Immature natural killer cell (primary cell): ENCODE results near the gene CHIT1. TPM values are rescaled to one million over a fixed set of nuclear protein-coding genes. Genes with fewer than 3 reads are reported as not detected.

ENCODE experiments used
- DNase-seq, 3 donors: peaks; one replicate each; pipeline ENCODE4 v3.0.0; 2022; ENCODE audit warnings: mixed read lengths in 1 of 3
- H3K27ac Mint-ChIP-seq, 6 donors: one replicate each; pipeline ENCODE4 v1.8.0; 2020; ENCODE audit warnings: mixed read lengths in 6 of 6, mild to moderate bottlenecking in 5 of 6, inconsistent platforms in 4 of 6, moderate library complexity in 3 of 6
- H3K27me3 Mint-ChIP-seq, 3 donors: one replicate each; pipeline ENCODE4 v1.8.0; 2020 to 2021; ENCODE audit warnings: low read depth in 3 of 3, mild to moderate bottlenecking in 3 of 3, mixed read lengths in 3 of 3, moderate library complexity in 3 of 3, inconsistent platforms in 1 of 3
- H3K36me3 Mint-ChIP-seq, 3 donors: one replicate each; pipeline ENCODE4 v1.8.0; 2020; ENCODE audit warnings: mixed read lengths in 3 of 3, inconsistent platforms in 2 of 3, mild to moderate bottlenecking in 2 of 3
- H3K4me1 Mint-ChIP-seq, 2 donors: one replicate each; pipeline ENCODE4 v1.8.0; 2020; ENCODE audit warnings: inconsistent platforms in 2 of 2, mild to moderate bottlenecking in 2 of 2, mixed read lengths in 2 of 2, moderate library complexity in 1 of 2
- H3K4me3 Mint-ChIP-seq, 5 donors: one replicate each; pipeline ENCODE4 v1.8.0; 2020; ENCODE audit warnings: mild to moderate bottlenecking in 5 of 5, mixed read lengths in 5 of 5, inconsistent platforms in 3 of 5, moderate library complexity in 3 of 5
- H3K9me3 Mint-ChIP-seq, 6 donors: one replicate each; pipeline ENCODE4 v1.8.0; 2020; ENCODE audit warnings: mild to moderate bottlenecking in 6 of 6, mixed read lengths in 6 of 6, inconsistent platforms in 4 of 6, moderate library complexity in 3 of 6
- polyA plus RNA-seq, 3 donors: library from polyadenylated mRNA; unstranded; fragments of 300-500 nt; fragmentation: Illumina TruSeq; gene quantifications; one replicate each; pipeline ENCODE4 v1.2.3, GENCODE V29; 2021

CHIT1 gene
- polyA plus RNA-seq, 3 donors from 2014 or later, result not detected

DNA sequence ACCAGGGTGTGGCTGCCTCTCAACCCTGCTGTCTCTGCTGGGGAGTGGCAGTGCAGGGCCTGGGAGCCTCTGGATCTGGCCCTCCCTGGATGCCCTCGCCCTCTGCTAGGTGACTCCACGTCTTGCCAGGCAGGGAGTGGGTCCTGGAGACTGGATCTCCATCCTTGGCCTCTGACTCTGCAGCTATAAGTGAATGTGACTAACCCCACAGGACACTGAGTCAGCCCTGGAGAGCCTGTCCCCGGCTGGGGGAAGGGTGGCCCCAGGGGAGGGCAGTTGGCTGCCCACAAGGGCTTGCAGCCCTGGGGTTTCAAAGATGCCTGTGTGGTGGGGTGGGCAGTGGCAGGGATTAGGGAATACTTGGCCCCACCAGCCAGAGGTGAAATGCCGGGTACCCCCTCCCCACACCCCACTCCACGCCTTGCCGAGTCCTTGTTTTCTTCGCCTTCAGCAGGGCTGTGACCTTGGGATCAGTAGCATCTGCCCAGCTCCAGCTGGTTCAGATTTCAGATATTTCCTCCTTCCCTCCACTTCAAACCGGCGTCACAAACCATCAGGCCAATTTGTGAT lies 51.9 kb downstream of the CHIT1 start:
- Mint-ChIP-seq H3K4me1 (no peaks in the 10 kb centered on the region), H3K27me3 (peaks cover 2 to 5% (median 3%) of the 10 kb centered on the region in 3 donors), H3K9me3 (no peaks in the 10 kb centered on the region), H3K27ac (no peak overlapping the region), H3K36me3 (no peaks in the 10 kb centered on the region), H3K4me3 (no peak overlapping the region)
- no peak for DNase-seq

DNA sequence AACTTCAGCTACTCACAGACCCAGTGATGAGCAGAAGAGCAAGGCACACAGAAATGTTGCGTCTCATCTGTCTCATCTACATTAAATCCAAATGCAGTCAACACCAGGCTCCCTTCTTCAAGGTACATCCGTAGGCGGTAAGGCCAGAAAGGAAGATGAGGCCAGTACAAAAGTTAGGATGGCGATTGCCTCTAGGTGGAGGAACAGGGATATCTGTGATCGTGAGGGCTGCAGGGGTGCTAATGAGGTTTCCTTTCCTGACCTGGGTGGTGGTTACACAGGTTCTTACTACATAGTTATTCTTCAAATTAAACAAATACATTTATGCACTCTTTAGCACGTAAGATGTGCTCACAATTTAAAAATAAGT lies 52.5 kb downstream of the CHIT1 start:
- no peaks in the 10 kb centered on the region for H3K9me3 Mint-ChIP-seq
- no peak overlapping the region for H3K4me3 Mint-ChIP-seq
- H3K27ac Mint-ChIP-seq, result no peak overlapping the region
- no peak for DNase-seq
- peaks cover 2 to 5% (median 2%) of the 10 kb centered on the region in 3 donors for H3K27me3 Mint-ChIP-seq
- H3K4me1 Mint-ChIP-seq, result no peaks in the 10 kb centered on the region
- no peaks in the 10 kb centered on the region for H3K36me3 Mint-ChIP-seq

DNA sequence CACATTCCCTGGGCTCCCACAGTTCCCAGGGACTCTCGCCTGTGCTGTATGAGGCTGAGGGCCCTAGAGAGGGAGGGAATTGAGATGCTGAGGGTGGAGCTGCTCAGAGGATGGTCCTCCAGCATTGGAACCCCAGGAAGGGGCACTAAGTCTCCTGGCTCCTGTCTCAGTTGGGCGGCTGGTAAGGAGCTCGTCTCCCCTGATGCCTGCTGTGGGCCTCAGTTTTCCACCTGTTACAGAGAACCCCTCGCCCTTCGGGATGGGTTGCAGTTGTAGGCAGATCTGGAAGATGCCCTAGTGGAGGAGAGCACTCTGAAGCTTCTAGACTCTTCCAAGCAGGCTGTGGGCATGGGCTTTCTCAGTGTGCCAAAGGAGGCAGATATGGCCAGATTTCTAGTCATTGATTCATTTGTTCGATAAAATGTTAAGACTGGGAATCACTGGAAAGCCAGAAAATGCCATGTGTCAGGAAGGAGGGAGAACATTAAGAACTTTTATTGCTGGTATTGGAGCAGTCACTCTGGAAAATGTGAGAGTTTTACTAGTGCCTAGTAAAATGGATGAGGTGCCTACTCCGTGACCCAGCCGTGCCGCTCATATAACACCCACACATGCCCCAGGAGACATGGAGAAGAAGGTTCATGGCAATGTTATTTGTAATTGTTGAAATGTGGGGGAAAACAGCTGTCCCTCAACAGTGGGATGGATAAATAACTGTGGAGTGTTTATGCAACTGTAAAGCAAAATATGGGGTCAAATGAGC lies 53.0 kb downstream of the CHIT1 start:
- Mint-ChIP-seq H3K9me3 (no peaks in the 10 kb centered on the region), H3K4me3 (no peak overlapping the region), H3K36me3 (no peaks in the 10 kb centered on the region), H3K27me3 (peaks cover 1 to 5% (median 2%) of the 10 kb centered on the region in 3 donors), H3K4me1 (no peaks in the 10 kb centered on the region), H3K27ac (no peak overlapping the region)
- no peak for DNase-seq

DNA sequence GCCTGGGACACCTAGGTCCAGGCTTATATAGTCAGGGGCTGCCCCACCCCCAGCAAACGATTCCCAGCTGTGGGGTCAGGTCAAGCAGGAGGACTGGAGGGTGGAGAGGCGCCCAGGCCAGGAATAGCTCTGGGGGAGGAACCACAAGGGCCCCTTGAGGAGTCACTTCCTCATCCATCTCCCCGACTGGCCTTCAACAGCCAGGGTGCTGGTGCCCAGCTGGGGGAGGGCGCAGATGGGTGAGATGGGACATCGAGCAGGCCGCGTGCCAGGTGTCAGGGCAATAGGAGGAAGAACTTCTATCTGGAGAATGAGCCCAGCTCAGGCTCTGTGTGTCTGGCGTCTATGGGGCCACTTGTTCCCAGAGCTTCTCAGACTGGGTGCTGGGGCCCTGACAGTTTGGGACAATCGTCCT lies 53.6 kb downstream of the CHIT1 start:
- no peaks in the 10 kb centered on the region for H3K9me3 Mint-ChIP-seq
- no peak for DNase-seq
- no peak overlapping the region for H3K27ac Mint-ChIP-seq
- no peaks in the 10 kb centered on the region for H3K36me3 Mint-ChIP-seq
- no peaks in the 10 kb centered on the region for H3K4me1 Mint-ChIP-seq
- H3K4me3 Mint-ChIP-seq, result no peak overlapping the region
- H3K27me3 Mint-ChIP-seq, result peaks cover 1 to 5% (median 2%) of the 10 kb centered on the region in 3 donors

DNA sequence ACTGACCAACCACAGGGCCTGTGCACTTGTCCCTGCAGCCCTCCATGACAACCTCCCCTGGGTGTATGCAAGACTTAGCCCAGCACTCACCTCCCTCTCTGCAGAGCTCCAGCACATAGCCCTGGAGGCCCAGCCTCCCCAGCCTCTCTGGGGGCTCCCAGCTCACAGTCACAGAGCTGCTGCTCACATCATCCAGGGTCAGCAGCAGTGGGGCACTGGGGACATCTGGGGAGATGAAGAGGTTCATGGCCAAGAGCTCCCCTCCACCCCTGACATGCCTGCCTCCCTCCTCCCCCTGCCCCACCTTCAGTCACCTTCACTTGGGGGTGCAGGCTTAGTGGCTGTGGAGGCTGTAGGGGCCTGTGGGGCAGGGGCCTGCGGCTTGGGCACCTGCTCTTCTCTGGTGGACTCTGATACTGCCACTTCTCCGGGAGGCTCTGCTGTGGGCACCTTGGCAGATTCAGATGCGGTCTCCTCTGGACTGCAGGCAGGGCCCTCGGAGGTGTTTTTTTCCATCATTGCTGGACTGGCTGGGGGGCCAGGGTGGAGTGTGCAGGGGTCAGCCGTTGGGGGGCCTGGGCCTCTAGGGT lies 54.1 kb downstream of the CHIT1 start, which contains the start of gene MYBPH:
MYBPH (minus strand) TSS at position 590 of the 590 bp plus-strand sequence; CDS start at position 519, 71 bp downstream.
- H3K27ac Mint-ChIP-seq, result no peak within 1 kb of the TSS
- no peaks in the 10 kb centered on the region for H3K4me1 Mint-ChIP-seq
- DNase-seq, result no peak
- H3K27me3 Mint-ChIP-seq, result peaks cover 1 to 5% (median 3%) of the 10 kb centered on the region in 3 donors
- no peaks in the 10 kb centered on the region for H3K36me3 Mint-ChIP-seq
- H3K4me3 Mint-ChIP-seq, result no peak within 1 kb of the TSS
- H3K9me3 Mint-ChIP-seq, result no peaks in the 10 kb centered on the region

DNA sequence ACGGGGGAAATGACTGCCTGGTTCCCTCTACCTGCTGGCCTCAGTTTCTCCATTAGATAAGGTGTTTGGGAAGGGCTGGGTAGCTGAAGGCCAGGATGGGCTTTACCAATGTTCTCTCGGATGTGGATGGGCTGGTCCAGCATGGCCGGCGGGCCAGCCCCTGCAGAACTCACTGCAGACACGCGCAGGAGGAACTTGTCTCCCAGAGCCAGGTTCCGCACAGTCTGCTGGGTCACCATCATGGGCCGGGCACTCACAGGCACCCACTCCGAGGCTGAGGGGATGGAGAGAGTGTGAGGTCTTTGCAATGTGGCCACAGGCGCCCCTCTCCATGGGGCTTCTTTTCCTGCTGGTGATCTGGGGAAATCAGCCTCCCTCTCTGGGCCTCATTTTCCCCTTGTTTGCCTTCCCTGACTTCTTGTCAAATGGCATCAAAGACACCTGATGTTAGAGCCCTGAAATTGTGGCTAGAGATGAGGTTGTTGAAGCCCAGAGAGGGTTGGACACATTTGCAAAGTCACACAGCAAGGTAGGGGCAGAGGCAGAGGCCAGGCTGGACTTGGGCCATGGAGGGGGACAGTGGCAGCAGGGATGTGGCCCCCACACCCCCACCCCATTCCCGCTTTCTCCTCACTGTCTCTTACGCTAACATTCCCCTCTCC lies 55.0 kb downstream of the CHIT1 start:
- Mint-ChIP-seq H3K27me3 (peaks cover 1 to 5% (median 3%) of the 10 kb centered on the region in 3 donors), H3K9me3 (no peaks in the 10 kb centered on the region), H3K27ac (no peak overlapping the region)

DNA sequence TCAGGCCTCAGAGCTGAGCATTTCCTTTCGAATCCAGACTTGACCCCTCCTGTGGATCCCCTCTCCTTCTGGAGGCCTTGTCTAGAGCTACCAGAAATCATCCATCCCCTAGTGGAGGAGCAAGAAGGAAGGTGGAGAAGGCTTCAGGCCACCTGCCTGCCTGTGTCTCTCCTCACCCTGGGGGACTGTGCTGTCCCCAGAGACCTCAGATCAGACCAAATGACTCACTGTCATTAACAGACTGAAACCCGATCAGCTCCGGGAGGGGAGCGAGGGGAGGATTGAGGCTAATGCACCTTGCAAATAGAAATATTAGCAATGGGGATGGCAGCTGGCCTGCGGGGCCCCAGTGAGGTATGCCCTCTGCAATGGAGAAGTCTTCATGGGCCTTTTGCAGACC lies 55.9 kb downstream of the CHIT1 start:
- no peaks in the 10 kb centered on the region for H3K36me3 Mint-ChIP-seq
- peaks cover 0 to 5% (median 3%) of the 10 kb centered on the region in 3 donors for H3K27me3 Mint-ChIP-seq
- no peak for DNase-seq
- no peak overlapping the region for H3K27ac Mint-ChIP-seq
- no peaks in the 10 kb centered on the region for H3K9me3 Mint-ChIP-seq
- no peaks in the 10 kb centered on the region for H3K4me1 Mint-ChIP-seq
- H3K4me3 Mint-ChIP-seq, result no peak overlapping the region

More for the DNA sequence above, 55.0 kb downstream of the CHIT1 start:
- no peaks in the 10 kb centered on the region for H3K4me1 Mint-ChIP-seq
- no peak for DNase-seq
- no peak overlapping the region for H3K4me3 Mint-ChIP-seq
- no peaks in the 10 kb centered on the region for H3K36me3 Mint-ChIP-seq

DNA sequence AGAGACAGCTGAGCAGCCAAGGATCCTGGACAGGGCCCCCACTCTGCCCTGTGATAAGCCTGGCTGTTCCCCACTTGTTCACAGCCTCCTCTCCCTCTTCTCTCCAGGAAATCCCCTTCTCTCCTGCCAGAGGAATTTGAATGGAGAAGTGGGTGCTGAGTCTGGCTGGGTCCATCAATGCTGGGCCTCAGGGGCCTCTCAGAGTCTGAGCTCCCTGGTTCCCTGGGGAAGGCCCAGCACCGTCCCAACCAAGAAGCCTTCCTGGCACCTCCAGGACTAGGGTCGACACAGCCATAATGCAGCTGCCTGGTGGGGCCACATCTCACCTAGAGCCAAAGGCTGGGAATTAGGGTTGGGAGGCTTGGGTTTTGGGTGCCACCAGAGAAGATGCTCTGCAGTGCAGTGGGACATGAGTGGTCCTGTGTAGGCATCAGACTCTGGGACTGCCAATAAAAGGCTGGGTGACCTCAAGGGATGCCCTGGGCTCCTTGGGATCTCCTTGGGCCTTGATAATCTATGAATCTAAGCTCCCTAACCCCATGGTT lies 56.4 kb downstream of the CHIT1 start:
- H3K27me3 Mint-ChIP-seq, result peaks cover 0 to 5% (median 3%) of the 10 kb centered on the region in 3 donors
- H3K4me1 Mint-ChIP-seq, result no peaks in the 10 kb centered on the region
- no peak overlapping the region for H3K4me3 Mint-ChIP-seq
- H3K36me3 Mint-ChIP-seq, result no peaks in the 10 kb centered on the region
- H3K27ac Mint-ChIP-seq, result no peak overlapping the region
- no peaks in the 10 kb centered on the region for H3K9me3 Mint-ChIP-seq
- DNase-seq, result no peak

DNA sequence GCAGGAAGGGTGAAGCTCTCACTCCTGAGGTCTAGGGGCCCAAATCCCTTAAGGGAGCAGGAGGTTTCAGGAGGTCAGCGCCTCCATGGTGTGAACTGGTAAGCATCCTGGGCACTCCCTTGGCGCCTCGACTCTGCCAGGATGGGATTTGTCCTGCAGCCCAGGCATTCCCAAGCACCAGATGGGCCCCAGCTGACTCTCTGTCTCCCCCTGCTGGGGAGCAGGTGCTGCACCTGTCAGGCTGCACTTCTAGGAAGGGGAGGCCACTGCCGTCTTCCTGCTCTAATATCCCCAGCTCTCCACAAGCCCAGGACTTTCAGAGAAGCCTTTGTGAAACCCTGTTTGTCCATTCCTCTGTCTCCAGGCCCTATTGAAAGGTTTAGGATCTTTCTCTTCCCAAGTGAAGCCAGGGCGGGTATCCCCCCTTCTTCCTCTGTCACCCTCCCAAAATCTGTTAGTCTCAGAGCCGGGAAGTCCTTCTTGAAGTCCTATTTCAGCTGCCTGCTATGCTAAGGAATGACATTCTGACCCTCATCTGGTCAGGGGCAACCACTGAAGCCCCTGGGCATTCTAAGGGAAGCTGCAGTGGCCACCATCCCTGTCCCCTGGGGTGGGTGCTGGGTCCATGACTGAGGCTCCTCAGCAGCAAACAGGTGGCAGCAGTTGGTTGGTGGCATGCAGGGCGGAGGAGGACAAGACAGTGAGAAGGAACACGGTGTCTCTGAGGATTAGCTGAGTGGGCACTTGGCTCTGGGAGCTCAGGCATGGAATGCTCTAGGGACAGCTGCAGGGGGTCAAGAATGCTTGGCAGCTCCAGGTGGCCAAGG lies 57.1 kb downstream of the CHIT1 start:
- no peaks in the 10 kb centered on the region for H3K4me1 Mint-ChIP-seq
- peak; percentile 18 to 27 (median 20) for DNase-seq

DNA sequence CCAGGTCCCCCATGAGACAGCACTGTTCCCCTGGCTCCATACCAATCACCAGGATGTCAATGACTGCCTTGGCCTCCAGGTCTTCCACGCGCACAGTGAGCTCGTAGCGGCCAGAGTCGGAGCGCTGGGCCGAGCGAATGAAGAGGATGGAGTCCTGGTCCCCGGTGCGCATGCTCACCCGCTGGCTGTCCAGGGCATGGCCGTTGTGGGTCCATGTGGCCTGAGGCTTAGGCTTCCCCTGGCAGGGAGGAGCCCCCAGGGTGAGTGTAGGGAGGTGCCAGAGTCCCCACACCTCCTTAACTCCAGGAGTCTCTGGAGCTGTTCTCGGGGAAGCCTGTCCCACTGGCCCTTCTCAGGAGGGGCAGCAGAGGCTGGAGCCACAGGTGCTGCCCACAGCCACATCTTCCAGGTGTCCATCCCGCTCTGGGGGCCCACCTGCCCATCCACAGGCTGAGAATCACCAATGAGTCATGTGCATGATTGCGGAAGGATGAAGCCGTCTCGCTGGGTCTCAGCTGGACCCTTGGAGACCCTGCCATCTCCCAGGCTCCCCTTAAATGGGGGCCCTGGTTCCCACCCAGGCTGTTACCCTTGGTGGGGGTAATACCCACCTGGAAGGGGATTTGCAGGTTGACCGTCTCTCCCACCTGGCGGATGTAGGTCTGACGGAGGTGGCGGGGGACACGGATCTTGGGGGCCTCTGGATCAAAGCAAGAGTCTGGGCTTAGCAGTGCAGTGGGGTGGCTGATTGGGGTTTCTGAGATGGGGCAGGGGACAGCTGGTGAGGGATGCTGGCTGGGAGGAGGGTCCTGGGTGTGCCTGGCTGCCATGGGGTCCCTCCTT lies 57.9 kb downstream of the CHIT1 start:
- H3K27ac Mint-ChIP-seq, result no peak overlapping the region
- peaks cover 0 to 2% (median 1%) of the 10 kb centered on the region in 3 donors for H3K27me3 Mint-ChIP-seq
- H3K4me1 Mint-ChIP-seq, result no peaks in the 10 kb centered on the region
- no peaks in the 10 kb centered on the region for H3K9me3 Mint-ChIP-seq
- H3K36me3 Mint-ChIP-seq, result no peaks in the 10 kb centered on the region
- H3K4me3 Mint-ChIP-seq, result no peak overlapping the region
- no peak for DNase-seq

More for the DNA sequence above, 57.1 kb downstream of the CHIT1 start:
- peaks cover 0 to 2% (median 1%) of the 10 kb centered on the region in 3 donors for H3K27me3 Mint-ChIP-seq
- H3K4me3 Mint-ChIP-seq, result no peak overlapping the region
- H3K36me3 Mint-ChIP-seq, result no peaks in the 10 kb centered on the region
- no peaks in the 10 kb centered on the region for H3K9me3 Mint-ChIP-seq
- no peak overlapping the region for H3K27ac Mint-ChIP-seq

DNA sequence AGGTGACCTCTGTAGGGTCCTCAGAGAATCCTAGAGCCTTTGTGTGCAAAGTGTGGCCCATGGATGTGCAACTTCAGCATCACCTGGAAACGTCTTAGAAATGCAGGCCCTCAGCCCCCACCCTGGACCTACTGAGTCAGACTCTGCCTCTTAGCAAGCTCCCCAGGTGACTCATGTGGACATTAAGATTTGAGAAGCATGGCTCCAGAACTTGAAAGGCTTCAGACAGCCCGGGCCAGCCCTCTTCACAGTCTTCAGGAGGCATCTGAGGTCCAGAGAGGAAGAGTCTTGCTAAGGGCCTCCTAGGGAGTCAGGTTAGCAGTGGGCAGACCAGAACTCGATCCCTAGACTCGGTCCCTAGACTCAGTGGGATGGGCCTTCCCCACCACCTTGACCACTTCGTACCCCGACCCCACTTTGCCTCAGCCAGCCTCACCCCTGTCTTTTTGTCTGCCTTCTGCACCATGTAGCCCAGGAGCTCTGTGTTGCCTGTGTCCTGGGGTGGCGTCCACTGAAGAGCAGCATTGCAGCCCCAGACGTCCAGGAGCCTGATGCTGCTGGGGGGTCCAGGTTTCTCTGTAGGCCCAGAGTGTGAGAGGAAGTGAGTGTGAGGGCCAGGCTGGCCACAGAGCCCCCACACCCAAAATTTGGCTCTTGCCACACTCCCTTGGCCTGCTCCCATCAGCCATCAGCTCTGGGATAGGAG lies 58.7 kb downstream of the CHIT1 start:
- Mint-ChIP-seq H3K4me3 (no peak overlapping the region), H3K4me1 (no peaks in the 10 kb centered on the region), H3K36me3 (no peaks in the 10 kb centered on the region), H3K27ac (no peak overlapping the region), H3K27me3 (peaks cover 0 to 1% (median under 1%) of the 10 kb centered on the region in 3 donors), H3K9me3 (no peaks in the 10 kb centered on the region)
- no peak for DNase-seq
